ENCODE data around the gene RIN2.

The RIN2 gene

GRCh38 chr20:19727251-19727847, 30.7 kb upstream of the RIN2 start:
- Mint-ChIP-seq H3K36me3 (no peaks in the 10 kb centered on the region), H3K27ac (peak overlapping the region; percentile 27), H3K27me3 (no peaks in the 10 kb centered on the region), H3K9me3 (no peaks in the 10 kb centered on the region), H3K4me1 (peaks cover 34% of the 10 kb centered on the region), H3K4me3 (no peak overlapping the region)
- ATAC-seq = peak; percentile 64

GRCh38 chr20:19729672-19730071, 28.4 kb upstream of the RIN2 start:
- Mint-ChIP-seq H3K9me3 (no peaks in the 10 kb centered on the region), H3K27me3 (no peaks in the 10 kb centered on the region), H3K4me3 (no peak overlapping the region), H3K36me3 (no peaks in the 10 kb centered on the region), H3K4me1 (peaks cover 35% of the 10 kb centered on the region), H3K27ac (no peak overlapping the region)
- no peak for ATAC-seq

GRCh38 chr20:19730706-19731105, 27.4 kb upstream of the RIN2 start:
- no peak overlapping the region for H3K4me3 Mint-ChIP-seq
- no peaks in the 10 kb centered on the region for H3K36me3 Mint-ChIP-seq
- H3K27ac Mint-ChIP-seq = no peak overlapping the region
- H3K27me3 Mint-ChIP-seq = no peaks in the 10 kb centered on the region
- peaks cover 39% of the 10 kb centered on the region for H3K4me1 Mint-ChIP-seq
- no peak for ATAC-seq
- H3K9me3 Mint-ChIP-seq = no peaks in the 10 kb centered on the region

- Mint-ChIP-seq H3K9me3 (no peaks in the 10 kb centered on the region), H3K4me1 (peaks cover 14% of the 10 kb centered on the region), H3K27me3 (no peaks in the 10 kb centered on the region), H3K27ac (peak overlapping the region; percentile 63), H3K4me3 (no peak overlapping the region), H3K36me3 (no peaks in the 10 kb centered on the region)
- no peak for ATAC-seq
These were observed 23.2 kb upstream of the RIN2 start for GRCh38 chr20:19734811-19735210.

- Mint-ChIP-seq H3K9me3 (no peaks in the 10 kb centered on the region), H3K27ac (peak overlapping the region; percentile 63), H3K4me1 (peaks cover 14% of the 10 kb centered on the region), H3K27me3 (peaks cover under 1% of the 10 kb centered on the region), H3K36me3 (no peaks in the 10 kb centered on the region), H3K4me3 (no peak overlapping the region)
- peak; percentile 82 for ATAC-seq
These were observed 22.6 kb upstream of the RIN2 start for GRCh38 chr20:19735446-19735845.

GRCh38 chr20:19737025-19737424, 21.0 kb upstream of the RIN2 start:
- ATAC-seq = peak; percentile 87
- peaks cover 12% of the 10 kb centered on the region for H3K27me3 Mint-ChIP-seq
- H3K27ac Mint-ChIP-seq = peak overlapping the region; percentile 54

GRCh38 chr20:19738951-19739350, 19.1 kb upstream of the RIN2 start:
- ATAC-seq = no peak
- peaks cover 14% of the 10 kb centered on the region for H3K4me1 Mint-ChIP-seq
- H3K27me3 Mint-ChIP-seq = peaks cover 29% of the 10 kb centered on the region
- H3K36me3 Mint-ChIP-seq = no peaks in the 10 kb centered on the region
- no peaks in the 10 kb centered on the region for H3K9me3 Mint-ChIP-seq
- H3K4me3 Mint-ChIP-seq = no peak overlapping the region
- no peak overlapping the region for H3K27ac Mint-ChIP-seq

More at GRCh38 chr20:19737025-19737424, 21.0 kb upstream of the RIN2 start:
- Mint-ChIP-seq H3K4me3 (no peak overlapping the region), H3K9me3 (no peaks in the 10 kb centered on the region), H3K4me1 (peaks cover 14% of the 10 kb centered on the region), H3K36me3 (no peaks in the 10 kb centered on the region)

- Mint-ChIP-seq H3K4me1 (peaks cover 14% of the 10 kb centered on the region), H3K36me3 (no peaks in the 10 kb centered on the region), H3K4me3 (no peak overlapping the region), H3K27ac (no peak overlapping the region), H3K9me3 (no peaks in the 10 kb centered on the region), H3K27me3 (peaks cover 29% of the 10 kb centered on the region)
- ATAC-seq = no peak
These were observed 18.7 kb upstream of the RIN2 start for GRCh38 chr20:19739351-19739750.

GRCh38 chr20:19740512-19740911, 17.5 kb upstream of the RIN2 start:
- H3K9me3 Mint-ChIP-seq = no peaks in the 10 kb centered on the region

GRCh38 chr20:19741924-19742323, 16.1 kb upstream of the RIN2 start:
- H3K36me3 Mint-ChIP-seq = no peaks in the 10 kb centered on the region
- no peak overlapping the region for H3K27ac Mint-ChIP-seq
- H3K9me3 Mint-ChIP-seq = no peaks in the 10 kb centered on the region
- ATAC-seq = no peak
- no peak overlapping the region for H3K4me3 Mint-ChIP-seq
- peaks cover 35% of the 10 kb centered on the region for H3K27me3 Mint-ChIP-seq
- no peaks in the 10 kb centered on the region for H3K4me1 Mint-ChIP-seq

More at GRCh38 chr20:19740512-19740911, 17.5 kb upstream of the RIN2 start:
- H3K27ac Mint-ChIP-seq = no peak overlapping the region
- H3K4me1 Mint-ChIP-seq = peaks cover 4% of the 10 kb centered on the region
- peaks cover 29% of the 10 kb centered on the region for H3K27me3 Mint-ChIP-seq
- no peaks in the 10 kb centered on the region for H3K36me3 Mint-ChIP-seq
- no peak for ATAC-seq
- H3K4me3 Mint-ChIP-seq = no peak overlapping the region

- Mint-ChIP-seq H3K4me3 (no peak overlapping the region), H3K4me1 (no peaks in the 10 kb centered on the region), H3K36me3 (no peaks in the 10 kb centered on the region), H3K27me3 (peaks cover 35% of the 10 kb centered on the region), H3K27ac (no peak overlapping the region), H3K9me3 (no peaks in the 10 kb centered on the region)
- no peak for ATAC-seq
These were observed 15.0 kb upstream of the RIN2 start for GRCh38 chr20:19742974-19743639.

- peaks cover 35% of the 10 kb centered on the region for H3K27me3 Mint-ChIP-seq
- no peaks in the 10 kb centered on the region for H3K36me3 Mint-ChIP-seq
- H3K4me1 Mint-ChIP-seq = no peaks in the 10 kb centered on the region
- no peak overlapping the region for H3K4me3 Mint-ChIP-seq
- ATAC-seq = no peak
- H3K9me3 Mint-ChIP-seq = no peaks in the 10 kb centered on the region
- no peak overlapping the region for H3K27ac Mint-ChIP-seq
These were observed 14.4 kb upstream of the RIN2 start for GRCh38 chr20:19743640-19743995.

- no peak overlapping the region for H3K27ac Mint-ChIP-seq
- no peak overlapping the region for H3K4me3 Mint-ChIP-seq
- ATAC-seq = no peak
- H3K36me3 Mint-ChIP-seq = no peaks in the 10 kb centered on the region
- H3K9me3 Mint-ChIP-seq = no peaks in the 10 kb centered on the region
- H3K4me1 Mint-ChIP-seq = no peaks in the 10 kb centered on the region
- H3K27me3 Mint-ChIP-seq = peaks cover 35% of the 10 kb centered on the region
These were observed 13.0 kb upstream of the RIN2 start for GRCh38 chr20:19745106-19745505.

- ATAC-seq = no peak
- Mint-ChIP-seq H3K27me3 (peaks cover 33% of the 10 kb centered on the region), H3K36me3 (no peaks in the 10 kb centered on the region), H3K27ac (no peak overlapping the region), H3K9me3 (no peaks in the 10 kb centered on the region), H3K4me3 (no peak overlapping the region), H3K4me1 (peaks cover under 1% of the 10 kb centered on the region)
These were observed 12.5 kb upstream of the RIN2 start for GRCh38 chr20:19745584-19745983.

- Mint-ChIP-seq H3K27me3 (peaks cover 25% of the 10 kb centered on the region), H3K4me1 (peaks cover 9% of the 10 kb centered on the region), H3K27ac (no peak overlapping the region), H3K9me3 (no peaks in the 10 kb centered on the region), H3K4me3 (no peak overlapping the region), H3K36me3 (no peaks in the 10 kb centered on the region)
- ATAC-seq = no peak
These were observed 11.7 kb upstream of the RIN2 start for GRCh38 chr20:19746396-19746795.

GRCh38 chr20:19747903-19748302, 10.2 kb upstream of the RIN2 start:
- peaks cover 21% of the 10 kb centered on the region for H3K27me3 Mint-ChIP-seq
- H3K4me3 Mint-ChIP-seq = no peak overlapping the region
- H3K36me3 Mint-ChIP-seq = no peaks in the 10 kb centered on the region
- no peaks in the 10 kb centered on the region for H3K9me3 Mint-ChIP-seq
- no peak overlapping the region for H3K27ac Mint-ChIP-seq
- no peak for ATAC-seq
- H3K4me1 Mint-ChIP-seq = peaks cover 15% of the 10 kb centered on the region
